ENCODE measurements around the gene LIN37.
"Not testable (repeated sequence)": the region's sequence is repeated elsewhere in the genome, so short reads cannot be mapped to it uniquely, and the experiment has no call there.

The LIN37 gene

DNA sequence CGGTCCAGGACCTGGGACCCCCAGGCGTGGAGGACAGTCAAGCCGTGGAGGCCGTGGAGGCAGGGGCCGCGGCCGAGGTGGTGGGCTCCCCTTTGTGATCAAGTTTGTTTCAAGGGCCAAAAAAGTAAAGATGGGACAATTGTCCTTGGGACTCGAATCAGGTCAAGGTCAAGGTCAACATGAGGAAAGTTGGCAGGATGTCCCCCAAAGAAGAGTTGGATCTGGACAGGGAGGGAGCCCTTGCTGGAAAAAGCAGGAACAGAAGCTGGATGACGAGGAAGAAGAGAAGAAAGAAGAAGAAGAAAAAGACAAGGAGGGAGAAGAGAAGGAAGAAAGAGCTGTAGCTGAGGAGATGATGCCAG is 28.2 kb upstream of the LIN37 start:
- FAIRE-seq: no peak

DNA sequence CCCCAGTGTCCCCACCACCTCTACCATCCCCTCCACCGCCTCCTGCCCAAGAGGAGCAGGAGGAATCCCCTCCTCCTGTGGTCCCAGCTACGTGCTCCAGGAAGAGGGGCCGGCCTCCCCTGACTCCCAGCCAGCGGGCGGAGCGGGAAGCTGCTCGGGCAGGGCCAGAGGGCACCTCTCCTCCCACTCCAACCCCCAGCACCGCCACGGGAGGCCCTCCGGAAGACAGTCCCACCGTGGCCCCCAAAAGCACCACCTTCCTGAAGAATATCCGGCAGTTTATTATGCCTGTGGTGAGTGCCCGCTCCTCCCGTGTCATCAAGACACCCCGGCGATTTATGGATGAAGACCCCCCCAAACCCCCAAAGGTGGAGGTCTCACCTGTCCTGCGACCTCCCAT is 27.7 kb upstream of the LIN37 start:
- FAIRE-seq: no peak

DNA sequence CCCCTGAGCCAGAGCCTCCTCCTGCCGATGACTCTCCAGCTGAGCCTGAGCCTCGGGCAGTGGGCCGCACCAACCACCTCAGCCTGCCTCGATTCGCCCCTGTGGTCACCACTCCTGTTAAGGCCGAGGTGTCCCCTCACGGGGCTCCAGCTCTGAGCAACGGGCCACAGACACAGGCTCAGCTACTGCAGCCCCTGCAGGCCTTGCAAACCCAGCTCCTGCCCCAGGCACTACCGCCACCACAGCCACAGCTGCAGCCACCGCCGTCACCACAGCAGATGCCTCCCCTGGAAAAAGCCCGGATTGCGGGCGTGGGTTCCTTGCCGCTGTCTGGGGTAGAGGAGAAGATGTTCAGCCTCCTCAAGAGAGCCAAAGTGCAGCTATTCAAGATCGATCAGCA is 27.0 kb upstream of the LIN37 start:
- FAIRE-seq: no peak

GRCh38 chr19:35722461-35722860 is 25.9 kb upstream of the LIN37 start:
- FAIRE-seq: no peak

DNA sequence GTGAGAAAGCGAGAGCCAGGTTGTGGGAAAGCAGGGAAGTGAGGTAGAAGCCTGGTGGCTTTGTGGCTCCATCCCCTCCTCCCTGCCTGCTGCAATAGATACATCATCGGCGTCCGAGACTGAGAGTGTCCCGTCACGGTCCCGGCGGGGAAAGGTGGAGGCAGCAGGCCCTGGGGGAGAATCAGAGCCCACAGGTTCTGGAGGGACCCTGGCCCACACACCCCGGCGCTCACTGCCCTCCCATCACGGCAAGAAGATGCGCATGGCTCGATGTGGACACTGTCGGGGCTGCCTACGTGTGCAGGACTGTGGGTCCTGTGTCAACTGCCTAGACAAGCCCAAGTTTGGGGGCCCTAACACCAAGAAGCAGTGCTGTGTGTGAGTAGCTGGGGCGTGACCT is 25.5 kb upstream of the LIN37 start:
- no peak for FAIRE-seq

DNA sequence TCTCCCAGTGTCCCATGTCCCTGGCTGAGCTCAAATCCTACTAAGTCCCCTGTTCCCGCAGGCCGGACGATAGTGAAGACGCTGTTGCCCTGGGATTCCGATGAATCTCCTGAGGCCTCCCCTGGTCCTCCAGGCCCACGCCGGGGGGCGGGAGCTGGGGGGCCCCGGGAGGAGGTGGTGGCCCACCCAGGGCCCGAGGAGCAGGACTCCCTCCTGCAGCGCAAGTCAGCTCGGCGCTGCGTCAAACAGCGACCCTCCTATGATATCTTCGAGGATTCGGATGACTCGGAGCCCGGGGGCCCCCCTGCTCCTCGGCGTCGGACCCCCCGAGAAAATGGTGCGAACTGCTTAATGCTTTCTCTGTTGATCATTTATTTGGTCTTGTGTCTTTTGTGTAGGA is 24.7 kb upstream of the LIN37 start:
- FAIRE-seq: no peak

- not testable (repeated sequence) for FAIRE-seq
These were observed 24.2 kb upstream of the LIN37 start for GRCh38 chr19:35724132-35724531.

DNA sequence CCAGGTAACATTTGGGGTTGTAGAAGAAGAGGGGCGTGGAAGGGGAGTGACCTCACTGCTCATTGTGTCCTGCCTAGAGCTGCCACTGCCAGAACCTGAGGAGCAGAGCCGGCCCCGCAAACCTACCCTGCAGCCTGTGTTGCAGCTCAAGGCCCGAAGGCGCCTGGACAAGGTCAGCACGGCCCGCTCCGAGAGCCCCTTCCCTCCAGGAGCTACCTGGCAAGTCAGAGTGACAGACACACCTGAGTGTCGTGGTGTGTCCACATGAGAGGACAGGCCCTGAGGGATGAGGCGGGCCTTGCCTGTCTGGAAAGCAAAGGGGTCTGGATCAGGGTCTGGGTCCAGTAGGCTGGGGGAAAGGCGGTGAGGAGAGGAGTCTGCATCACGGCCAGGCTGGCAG is 23.8 kb upstream of the LIN37 start:
- no peak for FAIRE-seq

- FAIRE-seq: no peak
These were observed 23.0 kb upstream of the LIN37 start for GRCh38 chr19:35725216-35725861.

DNA sequence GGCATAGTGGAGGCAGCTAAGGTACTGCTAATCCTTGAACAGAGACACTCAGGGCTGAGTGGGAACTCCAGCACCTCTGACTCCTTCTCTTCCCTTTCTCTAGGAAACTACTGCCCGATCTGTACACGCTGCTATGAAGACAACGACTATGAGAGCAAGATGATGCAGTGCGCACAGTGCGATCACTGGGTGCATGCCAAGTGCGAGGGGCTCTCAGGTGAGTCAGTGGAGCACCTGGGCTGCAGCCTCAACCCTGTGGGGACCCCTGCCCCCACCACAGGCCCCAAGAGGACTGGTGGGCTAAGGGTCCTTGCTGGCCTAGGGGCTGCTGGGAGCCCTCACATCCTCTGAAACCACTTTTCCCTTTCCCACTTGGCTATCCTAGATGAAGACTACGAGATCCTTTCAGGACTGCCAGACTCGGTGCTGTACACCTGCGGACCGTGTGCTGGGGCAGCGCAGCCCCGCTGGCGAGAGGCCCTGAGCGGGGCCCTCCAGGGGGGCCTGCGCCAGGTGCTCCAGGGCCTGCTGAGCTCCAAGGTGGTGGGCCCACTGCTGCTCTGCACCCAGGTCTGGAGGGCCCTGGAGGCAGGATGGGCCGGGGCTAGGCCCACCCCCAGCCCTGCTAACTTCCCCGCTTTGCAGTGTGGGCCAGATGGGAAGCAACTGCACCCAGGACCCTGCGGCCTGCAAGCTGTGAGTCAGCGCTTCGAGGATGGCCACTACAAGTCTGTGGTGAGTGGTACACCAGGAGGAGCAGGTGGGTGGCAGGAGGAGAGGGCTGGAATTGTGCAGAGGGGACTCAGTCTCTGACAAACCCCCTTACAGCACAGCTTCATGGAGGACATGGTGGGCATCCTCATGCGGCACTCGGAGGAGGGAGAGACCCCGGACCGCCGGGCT is 21.1 kb upstream of the LIN37 start:
- no peak for FAIRE-seq

GRCh38 chr19:35727956-35728706 is 20.2 kb upstream of the LIN37 start:
- no peak for FAIRE-seq

- no peak for FAIRE-seq
These were observed 19.4 kb upstream of the LIN37 start for GRCh38 chr19:35729021-35729420.

DNA sequence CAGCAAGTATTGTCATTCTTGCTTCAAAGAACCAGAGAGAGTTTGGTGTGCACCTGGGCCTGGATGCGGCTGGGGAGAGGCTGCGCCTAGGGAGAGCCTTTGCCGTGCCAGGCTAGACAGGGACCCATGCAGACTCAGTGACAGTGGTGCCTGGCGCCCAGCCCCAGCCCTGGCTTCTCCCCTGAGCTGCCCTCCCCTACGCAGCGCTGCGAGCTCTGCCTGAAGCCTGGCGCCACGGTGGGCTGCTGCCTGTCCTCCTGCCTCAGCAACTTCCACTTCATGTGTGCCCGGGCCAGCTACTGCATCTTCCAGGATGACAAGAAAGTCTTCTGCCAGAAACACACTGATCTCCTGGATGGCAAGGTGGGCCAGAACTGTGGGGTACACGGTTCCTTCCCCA is 18.6 kb upstream of the LIN37 start:
- FAIRE-seq: no peak

DNA sequence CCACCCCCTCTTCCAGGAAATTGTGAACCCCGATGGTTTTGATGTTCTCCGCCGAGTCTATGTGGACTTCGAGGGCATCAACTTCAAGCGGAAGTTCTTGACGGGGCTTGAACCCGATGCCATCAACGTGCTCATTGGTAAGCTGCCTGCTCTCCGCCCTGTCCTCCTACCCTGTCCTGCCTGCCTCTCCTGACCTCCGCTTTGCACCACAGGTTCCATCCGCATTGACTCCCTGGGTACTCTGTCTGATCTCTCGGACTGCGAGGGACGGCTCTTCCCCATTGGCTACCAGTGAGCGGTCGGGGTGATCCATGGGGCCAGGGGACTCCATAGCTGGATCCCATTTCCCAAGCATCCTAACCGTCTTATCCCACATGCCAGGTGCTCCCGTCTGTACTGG is 18.1 kb upstream of the LIN37 start:
- no peak for FAIRE-seq

DNA sequence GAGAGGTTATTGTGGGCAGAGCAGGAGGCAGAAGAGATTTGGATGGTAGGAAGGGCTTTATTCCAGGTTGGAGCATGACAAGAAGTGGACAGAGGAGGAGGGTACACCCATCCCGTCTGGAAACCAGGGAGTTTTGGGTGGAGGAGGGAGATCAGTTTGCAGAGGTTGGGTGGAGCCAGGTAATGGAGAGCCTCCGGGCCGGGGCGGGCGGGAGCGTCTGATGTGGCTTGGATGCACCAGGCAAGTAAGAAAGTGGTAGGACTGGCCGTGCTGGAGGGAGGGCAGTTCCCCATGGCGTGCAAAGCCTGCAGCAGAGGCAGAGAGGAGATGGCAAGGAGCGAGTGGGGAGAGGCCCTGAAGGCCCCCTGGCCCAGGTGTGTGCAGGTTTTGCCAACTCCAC is 17.0 kb upstream of the LIN37 start:
- no peak for FAIRE-seq

DNA sequence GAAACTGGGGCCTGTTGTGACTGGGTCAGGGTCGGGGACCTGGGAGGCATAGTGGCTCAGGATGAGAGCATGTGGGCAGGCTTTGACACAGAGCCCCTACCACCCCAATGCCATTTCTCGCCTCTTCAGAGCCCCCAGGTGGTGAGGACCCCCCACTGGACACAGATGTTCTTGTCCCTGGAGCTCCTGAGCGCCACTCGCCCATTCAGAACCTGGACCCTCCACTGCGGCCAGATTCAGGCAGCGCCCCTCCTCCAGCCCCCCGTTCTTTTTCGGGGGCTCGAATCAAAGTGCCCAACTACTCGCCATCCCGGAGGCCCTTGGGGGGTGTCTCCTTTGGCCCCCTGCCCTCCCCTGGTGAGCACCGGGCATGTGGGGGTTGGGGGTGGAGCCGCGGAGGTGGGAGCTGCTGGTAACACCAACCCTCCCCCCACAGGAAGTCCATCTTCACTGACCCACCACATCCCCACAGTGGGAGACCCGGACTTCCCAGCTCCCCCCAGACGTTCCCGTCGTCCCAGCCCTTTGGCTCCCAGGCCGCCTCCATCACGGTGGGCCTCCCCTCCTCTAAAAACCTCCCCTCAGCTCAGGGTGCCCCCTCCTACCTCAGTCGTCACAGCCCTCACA is 16.5 kb upstream of the LIN37 start:
- no peak for FAIRE-seq

DNA sequence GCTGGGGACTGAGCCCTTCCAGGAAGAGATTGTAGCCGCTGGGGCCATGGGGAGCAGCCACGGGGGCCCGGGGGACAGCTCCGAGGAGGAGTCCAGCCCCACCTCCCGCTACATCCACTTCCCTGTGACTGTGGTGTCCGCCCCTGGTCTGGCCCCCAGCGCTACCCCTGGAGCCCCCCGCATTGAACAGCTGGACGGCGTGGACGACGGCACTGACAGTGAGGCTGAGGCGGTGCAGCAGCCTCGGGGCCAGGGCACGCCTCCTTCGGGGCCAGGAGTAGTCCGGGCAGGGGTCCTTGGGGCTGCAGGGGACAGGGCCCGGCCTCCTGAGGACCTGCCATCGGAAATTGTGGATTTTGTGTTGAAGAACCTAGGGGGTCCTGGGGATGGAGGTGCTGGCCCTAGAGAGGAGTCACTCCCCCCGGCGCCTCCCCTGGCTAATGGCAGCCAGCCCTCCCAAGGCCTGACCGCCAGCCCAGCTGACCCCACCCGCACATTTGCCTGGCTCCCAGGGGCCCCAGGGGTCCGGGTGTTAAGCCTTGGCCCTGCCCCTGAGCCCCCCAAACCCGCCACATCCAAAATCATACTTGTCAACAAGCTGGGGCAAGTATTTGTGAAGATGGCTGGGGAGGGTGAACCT is 15.7 kb upstream of the LIN37 start:
- FAIRE-seq: no peak

DNA sequence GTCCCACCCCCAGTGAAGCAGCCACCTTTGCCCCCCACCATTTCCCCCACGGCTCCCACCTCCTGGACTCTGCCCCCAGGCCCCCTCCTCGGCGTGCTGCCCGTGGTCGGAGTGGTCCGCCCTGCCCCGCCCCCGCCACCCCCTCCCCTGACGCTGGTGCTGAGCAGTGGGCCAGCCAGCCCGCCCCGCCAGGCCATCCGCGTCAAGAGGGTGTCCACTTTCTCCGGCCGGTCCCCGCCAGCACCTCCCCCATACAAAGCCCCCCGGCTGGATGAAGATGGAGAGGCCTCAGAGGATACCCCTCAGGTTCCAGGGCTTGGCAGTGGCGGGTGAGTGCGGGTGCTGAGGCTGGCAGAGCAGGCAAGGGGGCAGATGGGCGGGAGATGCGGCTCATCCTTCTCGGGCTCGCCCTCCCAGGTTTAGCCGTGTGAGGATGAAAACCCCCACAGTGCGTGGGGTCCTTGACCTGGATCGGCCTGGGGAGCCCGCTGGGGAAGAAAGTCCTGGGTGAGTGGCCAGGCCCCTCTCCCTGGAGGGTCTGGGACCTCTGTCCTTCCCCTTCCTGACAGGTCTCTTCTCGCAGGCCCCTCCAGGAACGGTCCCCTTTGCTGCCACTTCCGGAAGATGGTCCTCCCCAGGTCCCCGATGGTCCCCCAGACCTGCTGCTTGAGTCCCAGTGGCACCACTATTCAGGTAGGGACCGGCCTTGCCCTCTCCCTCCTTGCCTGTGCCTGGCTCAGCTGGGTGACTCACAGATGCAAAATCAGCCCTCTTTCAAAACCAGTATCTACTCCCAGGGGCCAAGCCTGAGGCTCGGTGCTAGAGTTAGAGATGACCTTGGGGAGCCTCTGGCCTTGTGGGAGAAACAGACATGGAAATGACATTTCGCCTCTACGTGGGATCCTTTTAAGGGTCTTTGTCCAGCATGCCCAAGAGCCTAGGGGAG is 14.9 kb upstream of the LIN37 start:
- no peak for FAIRE-seq

DNA sequence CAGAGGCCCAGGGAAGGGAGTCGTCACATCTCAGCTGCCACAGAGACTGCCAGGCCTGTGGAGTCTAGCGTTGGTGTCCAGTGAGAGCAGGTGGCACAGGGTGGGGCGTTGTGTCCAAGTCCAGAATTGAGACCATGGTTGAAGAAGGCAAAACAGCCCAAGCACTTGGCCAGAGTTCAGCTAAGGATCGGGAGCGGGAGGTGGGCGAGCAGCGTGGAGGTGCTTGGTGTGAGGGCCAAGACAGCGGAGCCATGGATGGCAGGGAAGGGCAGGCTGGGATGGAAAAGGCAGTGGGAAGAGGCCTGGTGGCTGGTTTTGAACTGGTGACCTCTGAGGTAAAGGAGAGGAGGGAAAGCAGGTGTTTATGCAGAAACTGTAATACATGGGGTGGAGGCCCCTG is 14.1 kb upstream of the LIN37 start:
- FAIRE-seq: no peak

DNA sequence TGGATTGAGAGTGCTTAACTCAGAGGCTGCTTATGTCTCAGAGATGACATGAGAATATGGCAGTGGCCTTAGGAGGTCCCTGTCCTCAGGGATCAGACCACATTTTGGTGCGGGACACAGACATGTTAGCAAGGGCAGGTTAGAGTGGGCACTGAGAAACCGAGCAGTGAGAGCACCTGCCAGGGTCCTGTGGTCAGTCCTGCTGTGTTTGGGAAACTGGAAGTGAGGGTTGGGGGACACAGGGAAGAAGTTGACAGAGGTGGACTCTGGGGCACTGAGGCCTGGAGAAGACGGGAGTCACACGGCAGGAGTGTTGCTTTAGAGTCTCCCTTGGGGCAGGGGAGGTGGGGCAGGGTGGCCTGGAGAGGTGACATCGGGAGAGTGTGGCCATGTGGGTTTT is 13.5 kb upstream of the LIN37 start:
- no peak for FAIRE-seq

Measured in G401.6 (cell line).